DOHH2 (cell line): ENCODE results near the gene NPEPL1.

Experiments
- H3F3A ChIP-seq: fragments of 200-600 bp; sonication (generic), shearing (Covaris generic); 2 replicates; pipeline ENCODE4 v1.6.0; 2016; ENCODE audit warnings: antibody characterized with exemption, mild to moderate bottlenecking; ENCODE audit not compliant: control insufficient read depth, insufficient read depth
- H3K27ac ChIP-seq: fragments of 200-600 bp; sonication (generic); 2 replicates; pipeline ENCODE4 v1.5.1; 2014; ENCODE audit warnings: low read depth, mild to moderate bottlenecking, low read length, moderate library complexity
- H3K27me3 ChIP-seq: fragments of 200-600 bp; sonication (generic); 2 replicates; pipeline ENCODE4 v1.6.1; 2014; ENCODE audit warnings: mild to moderate bottlenecking, low read length, mixed read lengths; ENCODE audit not compliant: control insufficient read depth
- H3K36me3 ChIP-seq: fragments of 200-600 bp; sonication (generic); 2 replicates; pipeline ENCODE4 v1.6.1; 2014; ENCODE audit warnings: mild to moderate bottlenecking, low read length, moderate library complexity, mixed read lengths; ENCODE audit not compliant: control insufficient read depth
- H3K4me1 ChIP-seq: fragments of 200-600 bp; sonication (generic); 2 replicates; pipeline ENCODE4 v1.6.1; 2014; ENCODE audit warnings: mild to moderate bottlenecking, low read length, mixed read lengths; ENCODE audit not compliant: control insufficient read depth
- H3K4me2 ChIP-seq: fragments of 200-600 bp; sonication (generic); 2 replicates; pipeline ENCODE4 v1.6.0; 2014; ENCODE audit warnings: mild to moderate bottlenecking, low read length, moderate library complexity
- H3K4me3 ChIP-seq: fragments of 200-600 bp; sonication (generic); 2 replicates; pipeline ENCODE4 v1.5.1; 2014; ENCODE audit warnings: mild to moderate bottlenecking, low read length, mixed read lengths
- H3K79me2 ChIP-seq: fragments of 200-600 bp; sonication (generic); 2 replicates; pipeline ENCODE4 v1.6.1; 2014; ENCODE audit warnings: mild to moderate bottlenecking, low read length, mixed read lengths; ENCODE audit not compliant: control insufficient read depth
- H3K9me2 ChIP-seq: fragments of 200-600 bp; sonication (generic); replicated peaks from 2 replicates; pipeline ENCODE4 v1.6.1; 2014; ENCODE audit warnings: mild to moderate bottlenecking, low read length, mixed read lengths; ENCODE audit not compliant: control insufficient read depth
- H3K9me3 ChIP-seq: fragments of 200-600 bp; sonication (generic); 2 replicates; pipeline ENCODE4 v1.6.1; 2014; ENCODE audit warnings: antibody characterized with exemption, low read length, mixed read lengths; ENCODE audit not compliant: control insufficient read depth, insufficient read depth
- H4K20me1 ChIP-seq: fragments of 200-600 bp; sonication (generic); 2 replicates; pipeline ENCODE4 v1.6.0; 2014; ENCODE audit warnings: low read depth, mild to moderate bottlenecking, antibody characterized with exemption, low read length, moderate library complexity; ENCODE audit not compliant: control insufficient read depth, insufficient read depth
- CTCF ChIP-seq: fragments of 200-600 bp; sonication (generic); IDR thresholded peaks from one replicate; pipeline ENCODE4 v1.5.1; 2014; ENCODE audit warnings: antibody characterized with exemption, mild to moderate bottlenecking, low read depth, low read length; ENCODE audit not compliant: poor library complexity, severe bottlenecking
- EZH2phosphoT487 ChIP-seq: fragments of 200-600 bp; sonication (generic); IDR thresholded peaks from 2 replicates; pipeline ENCODE4 v1.6.1; 2017; ENCODE audit warnings: borderline replicate concordance, mild to moderate bottlenecking, antibody characterized with exemption, low read length, moderate library complexity, mixed read lengths

The NPEPL1 gene

GRCh38 chr20:58760856-58761255 lies 68.3 kb downstream of the NPEPL1 start:
- no peaks in the 10 kb centered on the region for H3K4me1 ChIP-seq
- H3F3A ChIP-seq, result no peaks in the 10 kb centered on the region
- H3K36me3 ChIP-seq, result no peaks in the 10 kb centered on the region
- no peaks in the 10 kb centered on the region for H3K9me2 ChIP-seq
- no peaks in the 10 kb centered on the region for H4K20me1 ChIP-seq
- no peaks in the 10 kb centered on the region for H3K79me2 ChIP-seq
- H3K4me2 ChIP-seq, result no peak overlapping the region
- H3K27me3 ChIP-seq, result peaks cover 4% of the 10 kb centered on the region; the same call in 1 of the 2 replicates
- no peak for TF ChIP-seq EZH2phosphoT487
- TF ChIP-seq CTCF, result no peak
- H3K4me3 ChIP-seq, result no peak overlapping the region
- no peak overlapping the region for H3K27ac ChIP-seq
- no peaks in the 10 kb centered on the region for H3K9me3 ChIP-seq

- H4K20me1 ChIP-seq, result no peaks in the 10 kb centered on the region
- no peaks in the 10 kb centered on the region for H3K4me1 ChIP-seq
- no peaks in the 10 kb centered on the region for H3K79me2 ChIP-seq
- no peaks in the 10 kb centered on the region for H3K36me3 ChIP-seq
- H3K9me3 ChIP-seq, result no peaks in the 10 kb centered on the region
- TF ChIP-seq EZH2phosphoT487 (no peak), CTCF (no peak)
- H3K9me2 ChIP-seq, result no peaks in the 10 kb centered on the region
- H3K4me3 ChIP-seq, result no peak overlapping the region
- peaks cover 11% of the 10 kb centered on the region; the same call in 1 of the 2 replicates for H3K27me3 ChIP-seq
- H3K4me2 ChIP-seq, result no peak overlapping the region
- H3F3A ChIP-seq, result no peaks in the 10 kb centered on the region
- H3K27ac ChIP-seq, result no peak overlapping the region
Measured at GRCh38 chr20:58762120-58762519, 69.5 kb downstream of the NPEPL1 start.

GRCh38 chr20:58763076-58763475 lies 70.5 kb downstream of the NPEPL1 start:
- H3K79me2 ChIP-seq, result no peaks in the 10 kb centered on the region
- no peaks in the 10 kb centered on the region for H3K9me3 ChIP-seq
- H3K4me3 ChIP-seq, result no peak overlapping the region
- no peaks in the 10 kb centered on the region for H3F3A ChIP-seq
- H3K4me2 ChIP-seq, result no peak overlapping the region
- peaks cover 11% of the 10 kb centered on the region; the same call in 1 of the 2 replicates for H3K27me3 ChIP-seq
- no peaks in the 10 kb centered on the region for H3K9me2 ChIP-seq
- H3K4me1 ChIP-seq, result no peaks in the 10 kb centered on the region
- no peaks in the 10 kb centered on the region for H4K20me1 ChIP-seq
- TF ChIP-seq CTCF (no peak), EZH2phosphoT487 (no peak)
- no peak overlapping the region for H3K27ac ChIP-seq
- H3K36me3 ChIP-seq, result no peaks in the 10 kb centered on the region
